ENCODE data around the gene AHNAK. TPM values are rescaled to one million over a fixed set of nuclear protein-coding genes. Genes with fewer than 3 reads are reported as not detected.

The AHNAK gene
- total and polyA plus RNA-seq, 11 donors, result 84.4 to 861 (median 384) TPM

- Histone ChIP-seq H3K36me3 (no peaks in the 10 kb centered on the region), H3K4me1 (peaks cover 21 to 81% (median 66%) of the 10 kb centered on the region in 12 donors), H3K27me3 (no peaks in the 10 kb centered on the region), H3K4me3 (peak overlapping the region; percentile 71 to 100 (median 98)), H3K9me3 (no peaks in the 10 kb centered on the region), H3K27ac (peak overlapping the region; percentile 94 to 100 (median 99))
- ATAC-seq (peak; percentile 33 to 73 (median 64)), DNase-seq (peak; percentile 95 to 98 (median 96))
- 0 to 1% (median 0%) methylated on average over 41 to 59 of the region's 59 CpGs for WGBS, 4 donors
- intact Hi-C loops (cut with DNase I), result loop anchor here in 4 of 10 donors (2.0 to 10.0 kb wide), 4 partner anchors 15 to 151 kb away; no protein-coding TSS in a partner anchor
- TF ChIP-seq CTCF (IDR thresholded peaks at IDR 0.05), result peak in 4 of 12 donors; percentile 9 to 18 (median 14)
- TF ChIP-seq POLR2A (IDR thresholded peaks at IDR 0.05), result peak in 1 of 2 donors; percentile 51
Measured at GRCh38 chr11:62545437-62546243, 966 bp downstream of the AHNAK start.

GRCh38 chr11:62544581-62545436 is 1.8 kb downstream of the AHNAK start:
- no peaks in the 10 kb centered on the region for H3K9me3 ChIP-seq
- peaks cover 30 to 83% (median 68%) of the 10 kb centered on the region in 12 donors for H3K4me1 ChIP-seq
- H3K27ac ChIP-seq, result peak overlapping the region; percentile 94 to 100 (median 99)
- no peak for TF ChIP-seq CTCF (IDR thresholded peaks at IDR 0.05)
- no peaks in the 10 kb centered on the region for H3K36me3 ChIP-seq
- 1 to 3% (median 1%) methylated on average over 32 of the region's 32 CpGs for WGBS, 4 donors
- intact Hi-C loops (cut with DNase I), result loop anchor here (5.0 to 10.0 kb wide), 8 partner anchors 38 to 153 kb away; no protein-coding TSS in a partner anchor
- DNase-seq (peak in 4 of 5 donors; percentile 55 to 77 (median 66)), ATAC-seq (no peak)
- H3K4me3 ChIP-seq, result peak overlapping the region; percentile 71 to 100 (median 98)
- H3K27me3 ChIP-seq, result no peaks in the 10 kb centered on the region

- H3K36me3 ChIP-seq, result peaks cover 0 to 2% (median 0%) of the 10 kb centered on the region in 9 donors
- no peak for TF ChIP-seq POLR2A (IDR thresholded peaks at IDR 0.05)
- TF ChIP-seq CTCF (IDR thresholded peaks at IDR 0.05), result no peak
- WGBS, 4 donors, result 6 to 19% (median 12%) methylated on average over 17 to 22 of the region's 22 CpGs
- H3K4me1 ChIP-seq, result peaks cover 36 to 84% (median 69%) of the 10 kb centered on the region in 12 donors
- H3K4me3 ChIP-seq, result peak overlapping the region; percentile 71 to 100 (median 98)
- ATAC-seq (no peak), DNase-seq (peak in 1 of 5 donors; percentile 47)
- no peaks in the 10 kb centered on the region for H3K9me3 ChIP-seq
- intact Hi-C loops (cut with DNase I), result loop anchor here (1.0 to 10.0 kb wide), 12 partner anchors 17 to 152 kb away; no protein-coding TSS in a partner anchor
- no peaks in the 10 kb centered on the region for H3K27me3 ChIP-seq
- H3K27ac ChIP-seq, result peak overlapping the region; percentile 94 to 100 (median 99)
Measured at GRCh38 chr11:62543680-62544444, 2.7 kb downstream of the AHNAK start.
